GM12878 (cell line): Measurements from ENCODE around the gene ANK2.

Source experiments
- BRCA1 ChIP-seq: IDR thresholded peaks from 2 replicates; pipeline ENCODE4 v1.6.1; 2011; ENCODE audit warnings: low read depth, low read length, improper control_type of control experiment
- EZH2 ChIP-seq: IDR thresholded peaks from 2 replicates; pipeline ENCODE4 v1.6.1; 2012; ENCODE audit warnings: low read depth, mild to moderate bottlenecking, control low read depth, inconsistent platforms, low read length, borderline replicate concordance; ENCODE audit not compliant: control insufficient read depth
- HDAC6 ChIP-seq: fragments of 200-600 bp; sonication (generic); IDR thresholded peaks from one replicate; pipeline ENCODE4 v1.8.0; 2017; ENCODE audit warnings: antibody characterized with exemption; ENCODE audit not compliant: unreplicated experiment
- JUND ChIP-seq: IDR thresholded peaks from 2 replicates; pipeline ENCODE4 v1.6.1; 2012; ENCODE audit warnings: low read depth, mild to moderate bottlenecking, low read length, improper control_type of control experiment, moderate library complexity
- PAX8 ChIP-seq: fragments of 450-650 bp; IDR thresholded peaks from 2 replicates; pipeline ENCODE4 v1.6.1; 2017; ENCODE audit warnings: mild to moderate bottlenecking, moderate library complexity
- POLR2A ChIP-seq: IDR thresholded peaks from 2 replicates; pipeline ENCODE4 v1.6.1; 2011; ENCODE audit warnings: low read depth, mild to moderate bottlenecking, low read length
- REST ChIP-seq: IDR thresholded peaks from 2 replicates; pipeline ENCODE4 v1.6.1; 2012; ENCODE audit warnings: mild to moderate bottlenecking, low read depth, low read length
- SIN3A ChIP-seq: IDR thresholded peaks from 2 replicates; pipeline ENCODE4 v1.6.1; 2012; ENCODE audit warnings: low read depth, low read length, improper control_type of control experiment
- SREBF1 ChIP-seq: IDR thresholded peaks from 2 replicates; pipeline ENCODE4 v1.6.1; 2012; ENCODE audit warnings: mild to moderate bottlenecking, low read length
- TAF1 ChIP-seq: IDR thresholded peaks from 2 replicates; pipeline ENCODE4 v1.6.1; 2011; ENCODE audit warnings: mild to moderate bottlenecking, low read depth, low read length, borderline replicate concordance
- TF ChIP-seq, protein P1 (sequence below), 3 experiments: IDR thresholded peaks in 2 of 3; conservative IDR thresholded peaks in 1 of 3; 2 replicates each; pipeline ENCODE4 v1.5.1; 2011; ENCODE audit warnings: low read depth in 3 of 3, low read length in 3 of 3, mild to moderate bottlenecking in 3 of 3, control low read depth in 2 of 3, moderate library complexity in 2 of 3, inconsistent platforms in 1 of 3, mixed read lengths in 1 of 3; ENCODE audit not compliant: control insufficient read depth in 2 of 3, insufficient read depth in 1 of 3; ENCODE audit errors: extremely low read depth in 1 of 3

DNA sequence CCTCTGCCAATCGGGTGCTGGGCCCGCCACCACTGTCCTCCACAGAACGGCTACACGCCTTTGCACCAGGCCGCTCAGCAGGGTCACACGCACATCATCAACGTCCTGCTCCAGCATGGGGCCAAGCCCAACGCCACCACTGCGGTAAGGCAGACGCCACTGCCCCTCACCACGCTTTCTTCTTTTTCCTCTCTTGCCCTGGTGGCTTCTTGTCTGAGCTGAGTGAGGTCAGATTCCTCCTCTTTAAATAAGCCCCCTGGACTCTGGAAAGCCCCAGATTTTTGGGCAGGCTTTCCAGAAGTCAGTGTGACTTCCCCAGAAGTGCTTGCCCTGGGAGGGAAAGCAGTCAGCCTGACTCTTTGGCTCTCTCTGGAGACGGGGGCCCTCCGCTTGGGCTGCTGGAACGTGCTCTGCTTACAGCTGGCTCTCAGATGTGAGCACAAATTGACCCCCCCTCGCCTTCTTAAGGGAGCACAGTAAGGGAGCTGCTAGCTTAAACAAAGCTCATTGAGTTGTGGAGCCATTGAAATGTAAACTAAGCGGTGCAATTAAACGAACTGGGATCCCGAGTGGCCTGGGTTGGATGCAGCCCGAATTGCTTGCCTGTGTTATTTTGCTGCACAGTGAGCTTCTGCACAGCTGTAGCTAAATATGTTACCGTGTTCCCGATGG is 243.1 kb downstream of the ANK2 start:
- no peak for TF ChIP-seq BRCA1
- no peak for TF ChIP-seq TAF1
- no peak for TF ChIP-seq SIN3A
- no peak for TF ChIP-seq JUND
- TF ChIP-seq SREBF1 = no peak
- no peak for TF ChIP-seq HDAC6
- TF ChIP-seq, protein P1, sequence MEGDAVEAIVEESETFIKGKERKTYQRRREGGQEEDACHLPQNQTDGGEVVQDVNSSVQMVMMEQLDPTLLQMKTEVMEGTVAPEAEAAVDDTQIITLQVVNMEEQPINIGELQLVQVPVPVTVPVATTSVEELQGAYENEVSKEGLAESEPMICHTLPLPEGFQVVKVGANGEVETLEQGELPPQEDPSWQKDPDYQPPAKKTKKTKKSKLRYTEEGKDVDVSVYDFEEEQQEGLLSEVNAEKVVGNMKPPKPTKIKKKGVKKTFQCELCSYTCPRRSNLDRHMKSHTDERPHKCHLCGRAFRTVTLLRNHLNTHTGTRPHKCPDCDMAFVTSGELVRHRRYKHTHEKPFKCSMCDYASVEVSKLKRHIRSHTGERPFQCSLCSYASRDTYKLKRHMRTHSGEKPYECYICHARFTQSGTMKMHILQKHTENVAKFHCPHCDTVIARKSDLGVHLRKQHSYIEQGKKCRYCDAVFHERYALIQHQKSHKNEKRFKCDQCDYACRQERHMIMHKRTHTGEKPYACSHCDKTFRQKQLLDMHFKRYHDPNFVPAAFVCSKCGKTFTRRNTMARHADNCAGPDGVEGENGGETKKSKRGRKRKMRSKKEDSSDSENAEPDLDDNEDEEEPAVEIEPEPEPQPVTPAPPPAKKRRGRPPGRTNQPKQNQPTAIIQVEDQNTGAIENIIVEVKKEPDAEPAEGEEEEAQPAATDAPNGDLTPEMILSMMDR (IDR thresholded peaks at IDR 0.05 in 2 of 3, conservative IDR thresholded peaks at IDR 0.05 in 1 of 3; ENCODE audit: control insufficient read depth in 2 of 3, extremely low read depth in 1 of 3, insufficient read depth in 1 of 3, low read depth in 3 of 3, low read length in 3 of 3) = no peak
- no peak for TF ChIP-seq EZH2
- TF ChIP-seq POLR2A = no peak
- no peak for TF ChIP-seq REST
- TF ChIP-seq PAX8 = no peak
